Mesenchymal stem cell (in vitro differentiated cells and primary cell): ENCODE measurements around the gene LPP.

ENCODE experiments used
- DNase-seq: peaks from one replicate; pipeline ENCODE4 v3.0.0-alpha.2; 2013
- H2AFZ ChIP-seq: one replicate; pipeline ENCODE4 v1.6.1; 2013; ENCODE audit warnings: low read depth, mild to moderate bottlenecking, control low read depth, inconsistent platforms, low read length, moderate library complexity
- H2AK5ac ChIP-seq: 2 replicates; pipeline ENCODE4 v1.6.1; 2013; ENCODE audit warnings: low read length, moderate library complexity, mild to moderate bottlenecking, inconsistent platforms; ENCODE audit not compliant: severe bottlenecking
- H2BK120ac ChIP-seq: one replicate; pipeline ENCODE4 v1.6.1; 2013; ENCODE audit warnings: low read depth, mild to moderate bottlenecking, inconsistent platforms, low read length, moderate library complexity
- H2BK12ac ChIP-seq, 2 experiments: one replicate each; pipeline ENCODE4 v1.6.1; 2013; ENCODE audit warnings: inconsistent platforms in 2 of 2, low read length in 2 of 2, mild to moderate bottlenecking in 2 of 2, moderate library complexity in 2 of 2, control low read depth in 1 of 2
- H2BK15ac ChIP-seq: one replicate; pipeline ENCODE4 v1.6.1; 2013; ENCODE audit warnings: mild to moderate bottlenecking, low read depth, inconsistent platforms; ENCODE audit not compliant: poor library complexity, severe bottlenecking
- H2BK5ac ChIP-seq: 2 replicates; pipeline ENCODE4 v1.6.1; 2013; ENCODE audit warnings: low read depth, mild to moderate bottlenecking, low read length, control low read depth, inconsistent platforms; ENCODE audit not compliant: poor library complexity, severe bottlenecking
- H3K14ac ChIP-seq, 2 experiments: one replicate each; pipeline ENCODE4 v1.6.1; 2013; ENCODE audit warnings: inconsistent platforms in 2 of 2, low read length in 2 of 2, control low read depth in 1 of 2, mild to moderate bottlenecking in 1 of 2, moderate library complexity in 1 of 2
- H3K18ac ChIP-seq, 2 experiments: one replicate each; pipeline ENCODE4 v1.6.1; 2013; ENCODE audit warnings: inconsistent platforms in 2 of 2, low read length in 2 of 2, control low read depth in 1 of 2, low read depth in 1 of 2, mild to moderate bottlenecking in 1 of 2
- H3K23ac ChIP-seq, 2 experiments: one replicate each; pipeline ENCODE4 v1.6.1; 2013; ENCODE audit warnings: inconsistent platforms in 2 of 2, low read length in 2 of 2, mild to moderate bottlenecking in 2 of 2, moderate library complexity in 2 of 2, control low read depth in 1 of 2
- H3K27ac ChIP-seq: 2 replicates; pipeline ENCODE4 v1.5.1; 2013; ENCODE audit warnings: mild to moderate bottlenecking, moderate library complexity, low read length, control low read depth, inconsistent platforms; ENCODE audit not compliant: poor library complexity, severe bottlenecking
- H3K27me3 ChIP-seq, 2 experiments: 2 replicates each; pipeline versions ENCODE4 v1.6.1 to v1.7.0; 2013; ENCODE audit warnings: low read length in 2 of 2, mild to moderate bottlenecking in 2 of 2, moderate library complexity in 2 of 2, control low read depth in 1 of 2, inconsistent platforms in 1 of 2; ENCODE audit not compliant: control insufficient read depth in 1 of 2, insufficient read depth in 1 of 2
- H3K36me3 ChIP-seq, 2 experiments: 2 replicates each; pipeline versions ENCODE4 v1.6.1 to v1.7.0; 2013; ENCODE audit warnings: low read length in 2 of 2, control low read depth in 1 of 2, inconsistent platforms in 1 of 2, low read depth in 1 of 2, mild to moderate bottlenecking in 1 of 2; ENCODE audit not compliant: insufficient read depth in 2 of 2, control insufficient read depth in 1 of 2
- H3K4ac ChIP-seq, 2 experiments: one replicate each; pipeline ENCODE4 v1.6.1; 2013; ENCODE audit warnings: inconsistent platforms in 2 of 2, low read length in 2 of 2, mild to moderate bottlenecking in 2 of 2, moderate library complexity in 2 of 2, control low read depth in 1 of 2, low read depth in 1 of 2
- H3K4me1 ChIP-seq: 2 replicates; pipeline ENCODE4 v1.6.1; 2013; ENCODE audit warnings: low read depth, low read length, control low read depth; ENCODE audit not compliant: control insufficient read depth, insufficient read depth
- H3K4me2 ChIP-seq: 2 replicates; pipeline ENCODE4 v1.6.1; 2013; ENCODE audit warnings: low read length, mild to moderate bottlenecking, inconsistent platforms; ENCODE audit not compliant: poor library complexity, severe bottlenecking
- H3K4me3 ChIP-seq, 2 experiments: 2 replicates each; pipeline versions ENCODE4 v1.5.1 to v1.7.0; 2013; ENCODE audit warnings: low read length in 2 of 2, mild to moderate bottlenecking in 2 of 2, control low read depth in 1 of 2, low read depth in 1 of 2; ENCODE audit not compliant: insufficient read depth in 1 of 2
- H3K79me1 ChIP-seq: replicated peaks from 2 replicates; pipeline ENCODE4 v1.6.1; 2013; ENCODE audit warnings: mild to moderate bottlenecking, control low read depth, low read length, inconsistent platforms; ENCODE audit not compliant: poor library complexity, severe bottlenecking
- H3K9ac ChIP-seq: 2 replicates; pipeline ENCODE4 v1.7.0; 2013; ENCODE audit warnings: mild to moderate bottlenecking, low read length, moderate library complexity
- H3K9me3 ChIP-seq: 2 replicates; pipeline ENCODE4 v1.7.0; 2013; ENCODE audit warnings: mild to moderate bottlenecking, low read length; ENCODE audit not compliant: control insufficient read depth
- H4K8ac ChIP-seq: one replicate; pipeline ENCODE4 v1.6.1; 2013; ENCODE audit warnings: inconsistent platforms, mild to moderate bottlenecking, low read length, moderate library complexity
- H4K91ac ChIP-seq: one replicate; pipeline ENCODE4 v1.6.1; 2013; ENCODE audit warnings: mild to moderate bottlenecking, low read length, inconsistent platforms
- WGBS: methylation state at CpG from one replicate; pipeline ENCODE4 v1.1.7; 2013; ENCODE audit warnings: mixed read lengths; 5-methylcytosine and 5-hydroxymethylcytosine counted together

LPP gene

DNA sequence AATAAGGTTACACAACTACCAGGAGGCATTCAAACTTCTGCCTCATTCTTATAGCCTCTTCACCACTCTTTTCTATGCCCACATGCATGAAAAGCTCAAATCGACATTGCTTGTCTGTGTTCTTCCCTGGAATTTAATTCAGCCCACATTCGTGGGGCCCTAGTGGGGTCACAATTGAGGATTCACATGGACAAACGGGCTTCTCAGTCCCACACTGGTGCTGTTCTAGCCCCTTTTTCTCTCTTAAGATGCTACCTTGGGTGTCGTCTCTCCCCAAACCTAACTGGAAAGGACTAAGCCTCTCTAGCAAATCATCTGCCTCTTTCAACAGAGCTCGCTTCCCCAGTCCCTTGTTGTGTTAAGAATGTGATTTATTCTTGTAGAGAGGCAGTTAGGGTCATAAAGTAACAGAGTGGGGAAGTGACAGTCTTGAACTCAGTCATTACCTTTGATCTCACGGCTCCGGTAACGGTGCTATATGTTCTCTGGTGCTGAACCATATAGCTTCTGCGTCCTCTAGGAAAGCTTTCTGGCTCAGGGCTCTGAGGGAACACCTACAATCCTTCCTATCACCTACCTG is 4.9 kb downstream of the LPP start:
- Histone ChIP-seq H3K4ac (no peak overlapping the region), H3K14ac (no peak overlapping the region), H2AFZ (no peak overlapping the region), H2BK12ac (no peak overlapping the region), H3K23ac (no peak overlapping the region), H2BK5ac (no peak overlapping the region), H3K9me3 (no peaks in the 10 kb centered on the region), H3K36me3 (peaks cover 9% of the 10 kb centered on the region in 2 experiments), H4K91ac (no peak overlapping the region), H2BK120ac (no peak overlapping the region), H3K4me1 (peaks cover 2% of the 10 kb centered on the region), H3K79me1 (peaks cover 7% of the 10 kb centered on the region), H3K27me3 (no peaks in the 10 kb centered on the region), H3K4me3 (no peak overlapping the region), H4K8ac (no peak overlapping the region), H2BK15ac (no peak overlapping the region), H3K18ac (peak overlapping the region in 1 of 2 experiments; percentile 38), H3K4me2 (no peak overlapping the region), H2AK5ac (no peak overlapping the region), H3K9ac (no peak overlapping the region), H3K27ac (no peak overlapping the region)
- DNase-seq, result no peak
- 53% methylated on average over 8 of the region's 9 CpGs for WGBS

DNA sequence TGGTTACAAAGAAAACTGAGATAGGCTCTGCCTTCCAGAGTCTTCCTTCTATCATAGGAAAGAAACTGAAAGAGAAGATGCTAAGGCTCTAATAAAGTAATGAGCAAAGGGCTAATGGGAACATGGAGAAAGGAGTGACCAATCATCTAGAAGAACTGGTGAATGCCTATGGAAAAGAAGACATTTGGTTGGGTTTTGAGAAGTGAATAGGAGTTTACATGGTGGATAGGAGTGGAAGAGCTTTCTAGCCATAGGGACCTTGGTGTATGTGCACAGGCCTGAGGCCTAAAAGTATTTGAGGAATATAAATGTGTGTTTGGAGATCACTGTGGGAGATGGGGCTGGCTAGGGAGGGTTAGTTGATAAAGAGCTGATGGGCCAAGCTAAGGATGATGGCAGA is 6.8 kb downstream of the LPP start:
- H3K27ac ChIP-seq, result no peak overlapping the region
- H2BK15ac ChIP-seq, result no peak overlapping the region
- H2BK5ac ChIP-seq, result no peak overlapping the region
- no peak overlapping the region for H3K4me3 ChIP-seq
- H2BK120ac ChIP-seq, result no peak overlapping the region
- no peak overlapping the region for H3K4ac ChIP-seq
- H3K36me3 ChIP-seq, result peaks cover 9% of the 10 kb centered on the region in 2 experiments
- no peak overlapping the region for H3K23ac ChIP-seq
- no peak for DNase-seq
- H3K14ac ChIP-seq, result no peak overlapping the region
- H2BK12ac ChIP-seq, result peak overlapping the region in 1 of 2 experiments; percentile 23
- H4K8ac ChIP-seq, result no peak overlapping the region
- H3K18ac ChIP-seq, result no peak overlapping the region
- H3K9me3 ChIP-seq, result no peaks in the 10 kb centered on the region
- no peaks in the 10 kb centered on the region for H3K27me3 ChIP-seq
- peaks cover 7% of the 10 kb centered on the region for H3K79me1 ChIP-seq
- H3K4me1 ChIP-seq, result peaks cover 5% of the 10 kb centered on the region
- H4K91ac ChIP-seq, result no peak overlapping the region
- H2AFZ ChIP-seq, result no peak overlapping the region
- H3K4me2 ChIP-seq, result no peak overlapping the region
- no peak overlapping the region for H3K9ac ChIP-seq
- no peak overlapping the region for H2AK5ac ChIP-seq

- no peak overlapping the region for H3K14ac ChIP-seq
- no peak overlapping the region for H2BK15ac ChIP-seq
- H3K4me1 ChIP-seq, result peaks cover 6% of the 10 kb centered on the region
- peaks cover 7% of the 10 kb centered on the region for H3K79me1 ChIP-seq
- no peak overlapping the region for H3K27ac ChIP-seq
- no peaks in the 10 kb centered on the region for H3K27me3 ChIP-seq
- H4K91ac ChIP-seq, result no peak overlapping the region
- H2AFZ ChIP-seq, result no peak overlapping the region
- no peak overlapping the region for H2BK12ac ChIP-seq
- no peak overlapping the region for H3K18ac ChIP-seq
- DNase-seq, result peak; percentile 42
- H2BK120ac ChIP-seq, result no peak overlapping the region
- no peak overlapping the region for H3K23ac ChIP-seq
- H4K8ac ChIP-seq, result no peak overlapping the region
- no peaks in the 10 kb centered on the region for H3K9me3 ChIP-seq
- WGBS, result 81% methylated on average over 2 of the region's 2 CpGs
- no peak overlapping the region for H3K4me2 ChIP-seq
- H2BK5ac ChIP-seq, result no peak overlapping the region
- no peak overlapping the region for H3K4ac ChIP-seq
- H3K36me3 ChIP-seq, result peaks cover 5 to 9% of the 10 kb centered on the region in 2 experiments
- no peak overlapping the region for H3K4me3 ChIP-seq
- H2AK5ac ChIP-seq, result no peak overlapping the region
- no peak overlapping the region for H3K9ac ChIP-seq
Measured at GRCh38 chr3:188164248-188164687, 10.3 kb downstream of the LPP start.

- no peak for DNase-seq
- Histone ChIP-seq H3K27me3 (no peaks in the 10 kb centered on the region), H3K9ac (no peak overlapping the region), H2AK5ac (no peak overlapping the region), H3K4me2 (no peak overlapping the region), H4K91ac (no peak overlapping the region), H3K14ac (no peak overlapping the region), H3K27ac (peak overlapping the region; percentile 19), H2BK120ac (no peak overlapping the region), H4K8ac (no peak overlapping the region), H2BK15ac (no peak overlapping the region), H3K4me1 (peaks cover 6% of the 10 kb centered on the region), H3K23ac (no peak overlapping the region), H3K79me1 (peaks cover 11% of the 10 kb centered on the region), H2BK5ac (no peak overlapping the region), H3K4ac (no peak overlapping the region), H2BK12ac (no peak overlapping the region), H3K36me3 (peaks cover 5 to 7% of the 10 kb centered on the region in 2 experiments), H3K9me3 (no peaks in the 10 kb centered on the region), H2AFZ (no peak overlapping the region), H3K4me3 (no peak overlapping the region), H3K18ac (no peak overlapping the region)
- 89% methylated on average over 9 of the region's 9 CpGs for WGBS
Measured at GRCh38 chr3:188165596-188165995, 11.6 kb downstream of the LPP start.
